ENCODE data around the gene LRRC4C. TPM values are rescaled to one million over a fixed set of nuclear protein-coding genes. Genes with fewer than 3 reads are reported as not detected.

Gene LRRC4C
- total and polyA plus RNA-seq, 2 donors (not counting 3 experiments of a cell fraction or from before 2014, with no cell fraction given): not detected

- TF ChIP-seq FOS (IDR thresholded peaks at IDR 0.05; ENCODE audit: borderline replicate concordance, insufficient read depth, low read length): no peak
- no peak for TF ChIP-seq POLR2A (IDR thresholded peaks at IDR 0.05; ENCODE audit: low read depth, low read length)
- no peak for TF ChIP-seq CTCF (IDR thresholded peaks at IDR 0.05; ENCODE audit: extremely low read depth in 1 of 2, insufficient read depth in 1 of 2, low read depth in 1 of 2, low read length in 2 of 2)
- no peak for TF ChIP-seq JUN (IDR thresholded peaks at IDR 0.05; ENCODE audit: borderline replicate concordance, insufficient read depth, insufficient read length, low read depth)
- dilution Hi-C loops (cut with MboI; ENCODE audit: extremely low pct_ligation_motif_present, low sequenced_read_pairs): no loop called here
Measured at GRCh38 chr11:41289408-41289807, 170.0 kb downstream of the LRRC4C start.

GRCh38 chr11:41286751-41287150 lies 172.7 kb downstream of the LRRC4C start:
- H3K4me2 ChIP-seq (ENCODE audit: insufficient read depth, low read length): no peak overlapping the region
- peaks cover 2% of the 10 kb centered on the region for H3K9me3 ChIP-seq (replicated peaks; ENCODE audit: control insufficient read depth, insufficient read depth, low read length)
- CTCF ChIA-PET: no interaction called here
- H3K27ac ChIP-seq (ENCODE audit: insufficient read depth, low read depth, low read length): no peak overlapping the region
- dilution Hi-C loops (cut with MboI; ENCODE audit: extremely low pct_ligation_motif_present, low sequenced_read_pairs): no loop called here
- H3K9ac ChIP-seq (replicated peaks; ENCODE audit: extremely low read depth, insufficient read depth, low read length): no peak overlapping the region
- H3K36me3 ChIP-seq (ENCODE audit: control insufficient read depth in 2 of 2, extremely low read depth in 1 of 2, insufficient read depth in 2 of 2, low read length in 2 of 2): no peaks in the 10 kb centered on the region
- POLR2A ChIA-PET: no interaction called here
- no peaks in the 10 kb centered on the region for H3K4me1 ChIP-seq (ENCODE audit: control insufficient read depth, extremely low read depth, insufficient read depth, low read length)
- H3K27me3 ChIP-seq (ENCODE audit: control insufficient read depth in 2 of 2, insufficient read depth in 2 of 2, low read length in 2 of 2): no peaks in the 10 kb centered on the region
- TF ChIP-seq GATA2 (IDR thresholded peaks at IDR 0.05; ENCODE audit: insufficient read depth, insufficient read length, low read depth, low read length) (no peak), FOS (IDR thresholded peaks at IDR 0.05; ENCODE audit: borderline replicate concordance, insufficient read depth, low read length) (no peak), MAX (IDR thresholded peaks at IDR 0.05; ENCODE audit: insufficient read depth, insufficient read length) (no peak), MYC (IDR thresholded peaks at IDR 0.05; ENCODE audit: low read depth, low read length) (no peak), POLR2A (IDR thresholded peaks at IDR 0.05; ENCODE audit: low read depth, low read length) (no peak), JUN (IDR thresholded peaks at IDR 0.05; ENCODE audit: borderline replicate concordance, insufficient read depth, insufficient read length, low read depth) (no peak), CTCF (IDR thresholded peaks at IDR 0.05; ENCODE audit: extremely low read depth in 1 of 2, insufficient read depth in 1 of 2, low read depth in 1 of 2, low read length in 2 of 2) (no peak), POLR2AphosphoS5 (IDR thresholded peaks at IDR 0.05; ENCODE audit: insufficient read depth, low read depth, low read length) (no peak), EZH2 (IDR thresholded peaks at IDR 0.05; ENCODE audit: borderline replicate concordance, low read depth, low read length, severe bottlenecking) (no peak)
- no peak overlapping the region for H3K4me3 ChIP-seq (replicated peaks in 1 of 3; ENCODE audit: insufficient read depth in 1 of 3, low read depth in 1 of 3, low read length in 3 of 3)
- intact Hi-C loops (cut with micrococcal nuclease): no loop called here
- BruUV-seq (replicated peaks): no TSS peak
- DNase-seq (ENCODE audit: low read depth, low spot score) (no peak), FAIRE-seq (no peak)
- no peak overlapping the region for H2AFZ ChIP-seq (ENCODE audit: low read depth, low read length)
- no peaks in the 10 kb centered on the region for H3K9me1 ChIP-seq (replicated peaks; ENCODE audit: control insufficient read depth, extremely low read depth, insufficient read depth, low read length)
- no peaks in the 10 kb centered on the region for H4K20me1 ChIP-seq (replicated peaks; ENCODE audit: control insufficient read depth, extremely low read depth, insufficient read depth, low read length)
- no peaks in the 10 kb centered on the region for H3K79me2 ChIP-seq (ENCODE audit: control insufficient read depth, insufficient read depth, low read length)

More at GRCh38 chr11:41289408-41289807, 170.0 kb downstream of the LRRC4C start:
- H2AFZ ChIP-seq (ENCODE audit: low read depth, low read length): no peak overlapping the region
- no peaks in the 10 kb centered on the region for H3K36me3 ChIP-seq (ENCODE audit: control insufficient read depth in 2 of 2, extremely low read depth in 1 of 2, insufficient read depth in 2 of 2, low read length in 2 of 2)
- H3K27me3 ChIP-seq (ENCODE audit: control insufficient read depth in 2 of 2, insufficient read depth in 2 of 2, low read length in 2 of 2): no peaks in the 10 kb centered on the region
- ChIA-PET CTCF (no interaction called here), POLR2A (no interaction called here)
- no peak for DNase-seq (ENCODE audit: low read depth, low spot score)
- H3K27ac ChIP-seq (ENCODE audit: insufficient read depth, low read depth, low read length): no peak overlapping the region
- no peaks in the 10 kb centered on the region for H3K9me1 ChIP-seq (replicated peaks; ENCODE audit: control insufficient read depth, extremely low read depth, insufficient read depth, low read length)
- peaks cover 2% of the 10 kb centered on the region for H3K9me3 ChIP-seq (replicated peaks; ENCODE audit: control insufficient read depth, insufficient read depth, low read length)
- no peak overlapping the region for H3K4me2 ChIP-seq (ENCODE audit: insufficient read depth, low read length)
- no peaks in the 10 kb centered on the region for H3K4me1 ChIP-seq (ENCODE audit: control insufficient read depth, extremely low read depth, insufficient read depth, low read length)
- no peak overlapping the region for H3K4me3 ChIP-seq (replicated peaks in 1 of 3; ENCODE audit: insufficient read depth in 1 of 3, low read depth in 1 of 3, low read length in 3 of 3)
- no peak overlapping the region for H3K9ac ChIP-seq (replicated peaks; ENCODE audit: extremely low read depth, insufficient read depth, low read length)
- no peak for FAIRE-seq
- intact Hi-C loops (cut with micrococcal nuclease): no loop called here
- no peaks in the 10 kb centered on the region for H4K20me1 ChIP-seq (replicated peaks; ENCODE audit: control insufficient read depth, extremely low read depth, insufficient read depth, low read length)
- H3K79me2 ChIP-seq (ENCODE audit: control insufficient read depth, insufficient read depth, low read length): no peaks in the 10 kb centered on the region
- no TSS peak for BruUV-seq (replicated peaks)

Measured in endothelial cell of umbilical vein (primary cell).